Left ventricle myocardium inferior (tissue), 1 donor: ENCODE results near the gene FOXD4L6. TPM values are rescaled to one million over a fixed set of nuclear protein-coding genes. Genes with fewer than 3 reads are reported as not detected.
A peak's percentile ranks its signal among the peaks of the same experiment; 100 is the strongest.
"Not testable (repeated sequence)": the region's sequence is repeated elsewhere in the genome, so short reads cannot be mapped to it uniquely, and the experiment has no call there.

ENCODE experiments used
- DNase-seq: peaks from one replicate; pipeline ENCODE4 v3.0.0-alpha.2; 2020
- H3K27ac ChIP-seq: fragments of 200-600 bp; replicated peaks from 2 replicates; pipeline ENCODE4 v1.8.0; 2021
- H3K27me3 ChIP-seq: fragments of 200-600 bp; 2 replicates; pipeline ENCODE4 v1.8.0; 2021; ENCODE audit warnings: low read depth
- H3K36me3 ChIP-seq: fragments of 200-600 bp; 2 replicates; pipeline ENCODE4 v1.8.0; 2021
- H3K4me1 ChIP-seq: fragments of 200-600 bp; 2 replicates; pipeline ENCODE4 v1.8.0; 2021
- H3K4me3 ChIP-seq: fragments of 200-600 bp; 2 replicates; pipeline ENCODE4 v1.8.0; 2021; ENCODE audit warnings: mild to moderate bottlenecking, moderate library complexity
- H3K9me3 ChIP-seq: fragments of 200-600 bp; replicated peaks from 2 replicates; pipeline ENCODE4 v1.8.0; 2021
- intact Hi-C: fragments of 100-400 bp; cut with micrococcal nuclease; formaldehyde crosslinking; loops from one replicate; pipeline ENCODE4 v1.11.0; 2022
- total RNA-seq: library from RNA; stranded (reverse); fragmentation: NEBNext Ultra II Directional; extraction: Animal tissue kit (Norgen Biotek cat#: 25700); gene quantifications from one replicate; pipeline ENCODE4 v1.2.1, GENCODE V29; 2021
- TF ChIP-seq, protein P1 (sequence below): fragments of 200-600 bp; IDR thresholded peaks from 2 replicates; pipeline ENCODE4 v1.8.0; 2021; ENCODE audit warnings: antibody characterized with exemption, mild to moderate bottlenecking, borderline replicate concordance
- donor health status: DM: no; HTN: yes; CAD: no; lungs with severe emphysema.

FOXD4L6 gene
- total RNA-seq, 1 donor from 2014 or later: not detected

DNA sequence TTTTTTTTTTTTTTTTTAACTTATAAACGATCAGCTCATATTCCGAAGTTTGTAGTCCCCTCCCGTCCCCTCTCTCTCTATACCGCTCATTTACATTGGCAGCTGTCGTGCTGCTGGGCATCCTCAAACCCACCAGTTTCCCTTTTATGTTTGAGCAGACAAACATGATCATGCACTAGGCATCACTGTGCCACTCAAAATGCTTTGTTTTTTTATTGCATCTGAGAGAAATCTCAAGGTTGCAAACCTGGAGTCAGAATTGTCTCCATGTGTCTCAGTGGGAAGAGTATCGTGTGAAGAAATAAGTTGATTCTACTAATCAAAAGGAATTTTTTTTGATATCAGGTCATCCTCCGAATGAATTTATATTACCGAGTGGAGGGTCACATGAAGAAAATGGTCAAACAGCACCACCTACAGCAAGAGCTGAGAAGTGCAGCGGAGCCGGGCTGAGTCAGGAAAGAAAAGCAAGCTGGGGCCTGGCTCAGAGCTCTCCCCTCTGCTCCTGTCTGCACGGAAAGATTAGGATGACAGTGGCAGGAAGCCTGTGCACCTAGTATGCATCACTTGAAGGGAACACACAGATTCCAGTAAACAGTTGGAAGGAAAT lies 39.9 kb downstream of the FOXD4L6 start:
- H3K9me3 ChIP-seq, H3K4me1 ChIP-seq, H3K27ac ChIP-seq, H3K4me3 ChIP-seq, DNase-seq, intact Hi-C loops, H3K36me3 ChIP-seq: not testable (repeated sequence)
- TF ChIP-seq, protein P1, sequence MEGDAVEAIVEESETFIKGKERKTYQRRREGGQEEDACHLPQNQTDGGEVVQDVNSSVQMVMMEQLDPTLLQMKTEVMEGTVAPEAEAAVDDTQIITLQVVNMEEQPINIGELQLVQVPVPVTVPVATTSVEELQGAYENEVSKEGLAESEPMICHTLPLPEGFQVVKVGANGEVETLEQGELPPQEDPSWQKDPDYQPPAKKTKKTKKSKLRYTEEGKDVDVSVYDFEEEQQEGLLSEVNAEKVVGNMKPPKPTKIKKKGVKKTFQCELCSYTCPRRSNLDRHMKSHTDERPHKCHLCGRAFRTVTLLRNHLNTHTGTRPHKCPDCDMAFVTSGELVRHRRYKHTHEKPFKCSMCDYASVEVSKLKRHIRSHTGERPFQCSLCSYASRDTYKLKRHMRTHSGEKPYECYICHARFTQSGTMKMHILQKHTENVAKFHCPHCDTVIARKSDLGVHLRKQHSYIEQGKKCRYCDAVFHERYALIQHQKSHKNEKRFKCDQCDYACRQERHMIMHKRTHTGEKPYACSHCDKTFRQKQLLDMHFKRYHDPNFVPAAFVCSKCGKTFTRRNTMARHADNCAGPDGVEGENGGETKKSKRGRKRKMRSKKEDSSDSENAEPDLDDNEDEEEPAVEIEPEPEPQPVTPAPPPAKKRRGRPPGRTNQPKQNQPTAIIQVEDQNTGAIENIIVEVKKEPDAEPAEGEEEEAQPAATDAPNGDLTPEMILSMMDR: peak; percentile 65
- peaks cover 19% of the 10 kb centered on the region for H3K27me3 ChIP-seq

DNA sequence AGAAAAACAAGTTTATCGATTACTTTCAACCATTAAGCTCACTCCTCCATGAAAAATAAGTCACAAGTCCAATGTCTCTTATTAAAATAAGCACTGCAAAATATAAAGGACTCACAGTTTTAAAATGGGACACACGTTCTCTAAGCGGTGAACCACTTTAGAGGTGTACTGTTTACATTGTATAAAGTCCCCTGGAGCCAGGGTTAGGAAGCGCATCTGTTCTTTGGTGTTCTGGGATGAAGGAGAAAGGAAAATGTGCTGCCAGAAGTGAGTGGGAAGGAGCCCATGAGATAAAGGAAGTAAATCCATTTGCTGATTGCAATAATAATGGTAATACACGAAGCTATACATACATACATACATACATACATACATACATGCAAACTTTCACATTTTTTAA lies 40.6 kb downstream of the FOXD4L6 start:
- H3K27ac ChIP-seq, H3K9me3 ChIP-seq, DNase-seq, H3K4me1 ChIP-seq, H3K4me3 ChIP-seq, intact Hi-C loops, H3K36me3 ChIP-seq: not testable (repeated sequence)
- H3K27me3 ChIP-seq: peaks cover 19% of the 10 kb centered on the region

DNA sequence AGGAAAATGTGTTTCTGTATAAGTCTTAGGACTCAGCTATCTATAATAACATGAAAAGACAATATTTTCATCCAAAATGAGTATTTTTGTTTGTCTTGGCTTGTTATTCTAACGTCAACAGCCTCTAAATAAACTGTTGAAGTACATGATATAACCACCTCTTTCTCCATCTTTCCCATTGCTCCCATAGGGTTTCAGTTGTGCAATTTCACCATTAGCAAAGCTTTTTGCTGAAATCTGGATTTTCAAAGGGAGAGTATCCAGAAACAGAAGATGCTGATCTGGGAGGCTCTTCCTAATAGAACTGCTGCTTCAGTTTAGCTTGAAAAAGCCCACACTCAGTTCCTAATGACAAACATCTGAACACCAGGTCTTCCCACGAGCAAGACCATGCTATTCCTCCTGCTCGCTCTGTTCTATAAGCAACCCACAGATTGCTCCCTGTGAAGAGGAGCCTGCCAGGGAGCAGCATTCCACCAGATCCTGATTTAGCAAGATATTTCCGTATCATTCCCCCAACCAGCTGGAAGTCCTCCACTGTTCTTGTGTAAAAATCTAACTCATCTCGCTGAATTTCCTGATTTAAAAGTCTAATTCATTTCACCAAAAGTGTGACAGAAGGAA lies 41.2 kb downstream of the FOXD4L6 start:
- DNase-seq, H3K27ac ChIP-seq, intact Hi-C loops, H3K9me3 ChIP-seq, H3K4me3 ChIP-seq, H3K4me1 ChIP-seq, H3K36me3 ChIP-seq: not testable (repeated sequence)
- H3K27me3 ChIP-seq: peaks cover 19% of the 10 kb centered on the region

DNA sequence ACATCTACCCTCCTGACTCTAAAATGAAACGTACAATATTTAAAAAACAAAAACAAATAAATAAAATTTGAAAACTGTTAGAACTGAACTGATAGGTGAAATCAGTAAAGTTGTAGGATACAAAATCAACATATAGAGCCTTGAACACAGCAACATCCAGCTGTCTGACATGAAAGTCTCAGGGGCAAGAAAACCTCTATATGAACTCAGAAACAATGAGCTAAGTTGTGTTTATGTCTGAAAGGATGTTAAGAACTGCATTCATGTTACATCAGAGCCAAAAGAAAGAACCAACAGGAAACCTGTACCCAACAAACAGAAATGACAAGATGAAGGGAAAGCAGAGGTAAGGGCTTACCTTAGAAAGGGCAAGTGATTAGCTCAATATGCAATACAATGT lies 41.8 kb downstream of the FOXD4L6 start:
- H3K9me3 ChIP-seq, DNase-seq, intact Hi-C loops, H3K4me1 ChIP-seq, H3K4me3 ChIP-seq, H3K27ac ChIP-seq, H3K36me3 ChIP-seq: not testable (repeated sequence)
- peaks cover 19% of the 10 kb centered on the region for H3K27me3 ChIP-seq

DNA sequence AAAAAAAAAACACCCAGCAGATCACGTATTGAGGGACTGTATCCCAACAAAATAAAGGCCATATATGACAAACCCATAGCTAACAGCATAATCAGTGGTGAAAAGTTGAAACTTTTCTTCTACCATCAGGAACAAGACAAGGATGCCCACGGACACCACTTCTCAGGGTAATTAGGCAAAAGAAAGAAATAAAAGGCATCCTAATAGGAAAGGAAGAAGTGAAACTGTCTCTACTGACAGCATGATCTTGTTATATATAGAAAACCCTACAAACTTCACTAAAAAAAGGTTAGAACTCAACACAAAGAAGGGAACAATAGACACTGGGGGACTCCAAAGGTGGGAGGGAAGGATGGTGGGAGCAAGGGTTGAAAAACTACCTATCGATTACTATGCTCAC lies 42.3 kb downstream of the FOXD4L6 start:
- DNase-seq, H3K4me3 ChIP-seq, H3K4me1 ChIP-seq, intact Hi-C loops, H3K36me3 ChIP-seq, H3K9me3 ChIP-seq, H3K27ac ChIP-seq: not testable (repeated sequence)
- H3K27me3 ChIP-seq: peaks cover 19% of the 10 kb centered on the region

DNA sequence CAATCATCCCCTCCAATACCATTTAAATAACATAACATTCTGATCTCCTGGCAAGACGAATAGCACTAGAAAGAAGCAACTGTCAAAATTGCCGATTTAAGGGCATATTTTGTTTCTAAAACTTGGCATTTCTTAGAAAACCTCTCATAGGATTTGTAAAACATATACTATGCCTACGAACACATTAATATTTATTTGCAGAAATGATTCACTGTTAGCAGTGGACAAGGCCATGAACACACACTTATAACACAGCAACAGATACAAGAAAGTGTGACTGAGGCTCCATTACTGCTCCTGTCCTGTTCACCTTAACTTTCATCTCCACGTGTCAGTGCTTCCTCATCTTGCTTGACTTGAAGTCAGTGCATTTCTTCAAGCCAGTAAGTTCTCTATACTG lies 46.1 kb downstream of the FOXD4L6 start:
- H3K4me3 ChIP-seq, H3K27ac ChIP-seq, H3K36me3 ChIP-seq, H3K9me3 ChIP-seq, intact Hi-C loops, H3K4me1 ChIP-seq, DNase-seq: not testable (repeated sequence)
- peaks cover 24% of the 10 kb centered on the region for H3K27me3 ChIP-seq

- H3K36me3 ChIP-seq, intact Hi-C loops: not testable (repeated sequence)
Observed at GRCh38 chr9:41079464-41079863, 49.0 kb downstream of the FOXD4L6 start.

GRCh38 chr9:41077586-41077985 lies 50.9 kb downstream of the FOXD4L6 start:
- H3K4me3 ChIP-seq, intact Hi-C loops, H3K9me3 ChIP-seq, H3K36me3 ChIP-seq, H3K27ac ChIP-seq, DNase-seq: not testable (repeated sequence)
- H3K27me3 ChIP-seq: peaks cover 23% of the 10 kb centered on the region
- H3K4me1 ChIP-seq: peaks cover 16% of the 10 kb centered on the region

More at GRCh38 chr9:41079464-41079863, 49.0 kb downstream of the FOXD4L6 start:
- not testable (repeated sequence) for H3K27ac ChIP-seq, DNase-seq, H3K9me3 ChIP-seq, H3K4me3 ChIP-seq, H3K4me1 ChIP-seq
- peaks cover 14% of the 10 kb centered on the region for H3K27me3 ChIP-seq

Other genes starting within 250 kb of the FOXD4L6 start
- gene ZNG1F, start 60.6 kb upstream of the FOXD4L6 start, total RNA-seq: 1.9 TPM